PC-9 (cell line): ENCODE data around the gene PNPLA2.

Experiments used
- CTCF ChIP-seq: fragments of 200-600 bp; sonication (generic); conservative IDR thresholded peaks from 2 replicates; pipeline ENCODE4 v1.6.1; 2017; ENCODE audit warnings: mixed run types, antibody characterized with exemption, mild to moderate bottlenecking, moderate library complexity
- EZH2 ChIP-seq: fragments of 200-600 bp; sonication (generic); IDR thresholded peaks from 2 replicates; pipeline ENCODE4 v1.8.0; 2017; ENCODE audit warnings: antibody characterized with exemption, low read depth

DNA sequence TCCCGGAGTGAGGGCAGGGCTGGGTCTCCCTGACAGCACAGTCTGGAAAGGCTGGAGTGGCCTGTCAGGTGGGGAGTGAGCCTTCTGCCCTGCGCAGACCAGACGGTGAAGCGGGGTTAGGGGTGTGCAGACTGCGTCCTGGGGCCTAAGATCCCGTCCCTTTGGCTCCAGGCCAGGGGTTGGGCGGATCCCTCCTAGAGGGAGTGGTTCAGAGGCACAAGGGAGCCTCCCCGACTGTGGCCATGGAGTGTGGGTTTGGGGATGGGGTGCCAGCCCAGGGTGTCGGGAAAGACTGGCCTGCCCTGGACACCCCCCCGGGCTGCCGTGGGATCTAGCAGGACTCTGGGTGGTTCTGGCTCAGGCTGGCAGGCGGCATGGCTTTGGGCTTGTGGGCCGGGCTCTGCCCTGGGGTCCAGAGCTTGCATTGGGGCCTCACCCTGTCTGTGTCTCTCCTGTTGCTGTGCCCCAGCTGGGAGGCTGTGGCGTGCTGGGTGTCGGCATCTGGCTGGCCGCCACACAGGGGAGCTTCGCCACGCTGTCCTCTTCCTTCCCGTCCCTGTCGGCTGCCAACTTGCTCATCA, 43.5 kb downstream of the PNPLA2 start:
- TF ChIP-seq CTCF (no peak), EZH2 (no peak)
